HG02938 (cell line): ENCODE results near the gene GALNT18.

ENCODE experiments used
- ATAC-seq: cut with Tn5 transposase; IDR thresholded peaks from one replicate; pipeline ENCODE4 v1.9.1; 2021; ENCODE audit warnings: mild to moderate bottlenecking, moderate library complexity; ENCODE audit not compliant: unreplicated experiment

Gene GALNT18

GRCh38 chr11:11391796-11392463, 229.9 kb downstream of the GALNT18 start:
- no peak for ATAC-seq

- ATAC-seq = no peak
Observed at GRCh38 chr11:11391169-11391568, 230.6 kb downstream of the GALNT18 start.

GRCh38 chr11:11390068-11390771, 231.6 kb downstream of the GALNT18 start:
- no peak for ATAC-seq

- ATAC-seq = no peak
Observed at GRCh38 chr11:11389238-11389637, 232.6 kb downstream of the GALNT18 start.

- ATAC-seq = no peak
Observed at GRCh38 chr11:11387622-11388305, 234.0 kb downstream of the GALNT18 start.

GRCh38 chr11:11387207-11387606, 234.6 kb downstream of the GALNT18 start:
- ATAC-seq = no peak

GRCh38 chr11:11384829-11385228, 237.0 kb downstream of the GALNT18 start:
- ATAC-seq = no peak

GRCh38 chr11:11383995-11384394, 237.8 kb downstream of the GALNT18 start:
- ATAC-seq = no peak

- ATAC-seq = no peak
Observed at GRCh38 chr11:11382858-11383532, 238.8 kb downstream of the GALNT18 start.

GRCh38 chr11:11381471-11382105, 240.2 kb downstream of the GALNT18 start:
- no peak for ATAC-seq

- ATAC-seq = no peak
Observed at GRCh38 chr11:11380883-11381282, 240.9 kb downstream of the GALNT18 start.

- no peak for ATAC-seq
Observed at GRCh38 chr11:11380340-11380739, 241.5 kb downstream of the GALNT18 start.

- ATAC-seq = no peak
Observed at GRCh38 chr11:11379661-11380060, 242.1 kb downstream of the GALNT18 start.

GRCh38 chr11:11378184-11378940, 243.4 kb downstream of the GALNT18 start:
- ATAC-seq = no peak

- ATAC-seq = no peak
Observed at GRCh38 chr11:11374358-11375148, 247.3 kb downstream of the GALNT18 start.

- ATAC-seq = no peak
Observed at GRCh38 chr11:11373934-11374333, 247.9 kb downstream of the GALNT18 start.

GRCh38 chr11:11372461-11372860, 249.3 kb downstream of the GALNT18 start:
- ATAC-seq = no peak

GRCh38 chr11:11370962-11371303, 250.9 kb downstream of the GALNT18 start:
- ATAC-seq = no peak

GRCh38 chr11:11370255-11370961, 251.4 kb downstream of the GALNT18 start:
- no peak for ATAC-seq
